ENCODE measurements around the gene SPON2. TPM values are rescaled to one million over a fixed set of nuclear protein-coding genes. Genes with fewer than 3 reads are reported as not detected.

Gene SPON2
- total RNA-seq, 1 donor from 2014 or later = 149 TPM

- Mint-ChIP-seq H3K27me3 (ENCODE audit: unreplicated experiment) (peaks cover 76% of the 10 kb centered on the region), H3K36me3 (ENCODE audit: unreplicated experiment) (no peaks in the 10 kb centered on the region), H3K27ac (ENCODE audit: unreplicated experiment) (no peak overlapping the region), H3K9me3 (ENCODE audit: unreplicated experiment) (no peaks in the 10 kb centered on the region), H3K4me3 (ENCODE audit: unreplicated experiment) (no peak overlapping the region), H3K4me1 (ENCODE audit: unreplicated experiment) (no peaks in the 10 kb centered on the region)
- DNase-seq (ENCODE audit: extremely low spot score, unreplicated experiment) = no peak
- TF ChIP-seq CTCF (IDR thresholded peaks at IDR 0.05) = no peak
Measured at GRCh38 chr4:1124818-1125217, 47.6 kb downstream of the SPON2 start.

GRCh38 chr4:1122505-1122904, 49.9 kb downstream of the SPON2 start:
- Mint-ChIP-seq H3K27ac (ENCODE audit: unreplicated experiment) (no peak overlapping the region), H3K4me3 (ENCODE audit: unreplicated experiment) (no peak overlapping the region), H3K27me3 (ENCODE audit: unreplicated experiment) (peaks cover 77% of the 10 kb centered on the region), H3K4me1 (ENCODE audit: unreplicated experiment) (no peaks in the 10 kb centered on the region), H3K36me3 (ENCODE audit: unreplicated experiment) (no peaks in the 10 kb centered on the region), H3K9me3 (ENCODE audit: unreplicated experiment) (no peaks in the 10 kb centered on the region)
- TF ChIP-seq CTCF (IDR thresholded peaks at IDR 0.05) = no peak
- DNase-seq (ENCODE audit: extremely low spot score, unreplicated experiment) = no peak

Other genes starting within 250 kb of the SPON2 start
- gene GAK, start 240.3 kb downstream of the SPON2 start, total RNA-seq = 76.7 and 93.8 TPM in 2 replicates
- gene TMEM175, start 240.1 kb downstream of the SPON2 start, total RNA-seq = 37.2 and 39.7 TPM in 2 replicates
- 17.9 and 18.5 TPM in 2 replicates for gene DGKQ, start 199.0 kb downstream of the SPON2 start, total RNA-seq
- 58.0 and 67.8 TPM in 2 replicates for gene IDUA, start 185.5 kb downstream of the SPON2 start, total RNA-seq
- 0.78 and 0.83 TPM in 2 replicates for gene SLC26A1, start 179.2 kb downstream of the SPON2 start, total RNA-seq
- 56.9 and 59.8 TPM in 2 replicates for gene FGFRL1, start 161.0 kb downstream of the SPON2 start, total RNA-seq
- 3.5 and 3.8 TPM in 2 replicates for gene RNF212, start 59.0 kb downstream of the SPON2 start, total RNA-seq
- 172 and 176 TPM in 2 replicates for gene CTBP1, start 76.5 kb upstream of the SPON2 start, total RNA-seq
- gene MAEA, start 117.3 kb upstream of the SPON2 start, total RNA-seq = 62.5 and 62.9 TPM in 2 replicates
- gene UVSSA, start 174.6 kb upstream of the SPON2 start, total RNA-seq = 25.3 and 26.7 TPM in 2 replicates
- not detected in 2 replicates for gene NKX1-1, start 233.9 kb upstream of the SPON2 start, total RNA-seq

Measured in osteocyte (in vitro differentiated cells).